Parathyroid adenoma (tissue), 2 donors: ENCODE measurements around the gene ARHGEF12.

Source experiments
- H2AFZ ChIP-seq: fragments of 300-600 bp; sonication (generic); one replicate; pipeline ENCODE4 v1.7.0; 2017; ENCODE audit warnings: antibody characterized with exemption, mild to moderate bottlenecking
- H3K27ac ChIP-seq: fragments of 300-600 bp; sonication (generic); one replicate; pipeline ENCODE4 v1.7.0; 2017
- H3K27me3 ChIP-seq: fragments of 300-600 bp; sonication (generic); one replicate; pipeline ENCODE4 v1.7.0; 2017; ENCODE audit warnings: low read length; ENCODE audit not compliant: control insufficient read depth, insufficient read depth
- H3K36me3 ChIP-seq: fragments of 300-600 bp; sonication (generic); one replicate; pipeline ENCODE4 v1.7.0; 2017; ENCODE audit warnings: low read length; ENCODE audit not compliant: control insufficient read depth, insufficient read depth
- H3K4me1 ChIP-seq: fragments of 300-600 bp; sonication (generic); one replicate; pipeline ENCODE4 v1.7.0; 2017; ENCODE audit warnings: control low read depth
- H3K4me2 ChIP-seq: fragments of 300-600 bp; sonication (generic); one replicate; pipeline ENCODE4 v1.7.0; 2017; ENCODE audit warnings: low read length
- H3K4me3 ChIP-seq: fragments of 300-600 bp; sonication (generic); one replicate; pipeline ENCODE4 v1.7.0; 2017; ENCODE audit warnings: low read depth, low read length
- H3K79me2 ChIP-seq: fragments of 300-600 bp; sonication (generic); one replicate; pipeline ENCODE4 v1.7.0; 2017; ENCODE audit warnings: control low read depth
- H3K9ac ChIP-seq: fragments of 300-600 bp; sonication (generic); one replicate; pipeline ENCODE4 v1.7.0; 2017; ENCODE audit warnings: mild to moderate bottlenecking
- H3K9me3 ChIP-seq: fragments of 300-600 bp; sonication (generic); one replicate; pipeline ENCODE4 v1.7.0; 2017; ENCODE audit warnings: low read length; ENCODE audit not compliant: control insufficient read depth
- CTCF ChIP-seq: fragments of 300-600 bp; sonication (generic); IDR thresholded peaks from one replicate; pipeline ENCODE4 v1.7.0; 2017; ENCODE audit warnings: antibody characterized with exemption, mild to moderate bottlenecking
- donor health status: primary hyperparathyroidism.

The ARHGEF12 gene

GRCh38 chr11:120536091-120536796, 200.0 kb downstream of the ARHGEF12 start:
- no peaks in the 10 kb centered on the region for H3K36me3 ChIP-seq
- H3K9me3 ChIP-seq = no peaks in the 10 kb centered on the region
- TF ChIP-seq CTCF = no peak

GRCh38 chr11:120536797-120537169, 200.6 kb downstream of the ARHGEF12 start:
- TF ChIP-seq CTCF = no peak
- H3K9ac ChIP-seq = no peak overlapping the region

More at GRCh38 chr11:120536091-120536796, 200.0 kb downstream of the ARHGEF12 start:
- H3K4me2 ChIP-seq = no peak overlapping the region
- H3K9ac ChIP-seq = no peak overlapping the region
- no peaks in the 10 kb centered on the region for H3K4me1 ChIP-seq
- no peak overlapping the region for H2AFZ ChIP-seq
- no peaks in the 10 kb centered on the region for H3K79me2 ChIP-seq
- H3K27me3 ChIP-seq = no peaks in the 10 kb centered on the region
- no peak overlapping the region for H3K4me3 ChIP-seq
- H3K27ac ChIP-seq = no peak overlapping the region

GRCh38 chr11:120537996-120538395, 201.8 kb downstream of the ARHGEF12 start:
- Histone ChIP-seq H3K9ac (no peak overlapping the region), H3K36me3 (no peaks in the 10 kb centered on the region), H3K4me1 (no peaks in the 10 kb centered on the region), H3K4me2 (no peak overlapping the region), H3K4me3 (no peak overlapping the region), H3K27me3 (no peaks in the 10 kb centered on the region), H3K79me2 (no peaks in the 10 kb centered on the region), H3K27ac (no peak overlapping the region), H2AFZ (no peak overlapping the region), H3K9me3 (no peaks in the 10 kb centered on the region)
- TF ChIP-seq CTCF = no peak

More at GRCh38 chr11:120536797-120537169, 200.6 kb downstream of the ARHGEF12 start:
- Histone ChIP-seq H3K4me1 (no peaks in the 10 kb centered on the region), H2AFZ (no peak overlapping the region), H3K27ac (no peak overlapping the region), H3K27me3 (no peaks in the 10 kb centered on the region), H3K36me3 (no peaks in the 10 kb centered on the region), H3K4me2 (no peak overlapping the region), H3K9me3 (no peaks in the 10 kb centered on the region), H3K79me2 (no peaks in the 10 kb centered on the region), H3K4me3 (no peak overlapping the region)

- Histone ChIP-seq H3K27ac (no peak overlapping the region), H3K36me3 (no peaks in the 10 kb centered on the region), H3K9me3 (no peaks in the 10 kb centered on the region), H3K4me1 (no peaks in the 10 kb centered on the region), H3K9ac (no peak overlapping the region), H3K4me3 (no peak overlapping the region), H2AFZ (no peak overlapping the region), H3K79me2 (no peaks in the 10 kb centered on the region), H3K4me2 (no peak overlapping the region), H3K27me3 (no peaks in the 10 kb centered on the region)
- no peak for TF ChIP-seq CTCF
Observed at GRCh38 chr11:120538707-120539106, 202.5 kb downstream of the ARHGEF12 start.
